Suprapubic skin (tissue), 3 donors: ENCODE results near the gene OR6A2.

Source experiments
- POLR2A ChIP-seq, 2 donors: fragments of 450-650 bp; IDR thresholded peaks; one replicate each; pipeline ENCODE4 v1.6.1; 2017; ENCODE audit warnings: antibody characterized with exemption in 2 of 2, mild to moderate bottlenecking in 2 of 2, moderate library complexity in 2 of 2
- TF ChIP-seq, protein P1 (sequence below), 2 donors: fragments of 200-600 bp in 1 of 2; fragments of 450-650 bp in 1 of 2; sonication (generic) in 1 of 2; IDR thresholded peaks; one replicate each; pipeline ENCODE4 v1.5.1; 2016 to 2019; ENCODE audit warnings: antibody characterized with exemption in 2 of 2, mild to moderate bottlenecking in 1 of 2, moderate library complexity in 1 of 2

DNA sequence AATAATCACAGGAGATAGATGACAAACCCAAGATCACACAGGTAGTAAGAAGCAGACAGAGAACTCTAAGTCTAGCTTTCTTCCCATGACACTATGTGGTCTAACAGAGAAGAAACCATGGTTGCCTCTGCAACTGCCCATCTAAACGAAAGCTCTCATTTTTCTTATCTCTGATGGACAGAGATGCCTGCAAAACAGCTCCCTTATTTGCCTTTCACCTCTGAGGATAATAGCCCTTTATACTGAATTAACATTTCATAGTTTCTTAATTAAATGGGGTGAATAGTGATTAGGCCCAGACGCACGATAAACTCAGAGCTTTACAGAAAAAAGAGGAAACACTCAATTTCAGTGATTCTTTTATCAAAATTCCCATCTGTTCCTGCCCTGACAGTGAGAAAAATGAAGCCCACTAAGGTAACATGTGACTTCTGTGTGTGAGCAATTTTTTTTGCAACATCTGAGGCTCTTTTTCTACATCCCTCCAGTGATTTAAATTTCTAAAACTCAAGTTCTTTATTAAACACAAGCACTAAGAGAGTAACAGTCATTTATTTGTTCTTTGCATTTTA is 52.3 kb downstream of the OR6A2 start:
- TF ChIP-seq POLR2A (IDR thresholded peaks at IDR 0.05): no peak
- TF ChIP-seq, protein P1, sequence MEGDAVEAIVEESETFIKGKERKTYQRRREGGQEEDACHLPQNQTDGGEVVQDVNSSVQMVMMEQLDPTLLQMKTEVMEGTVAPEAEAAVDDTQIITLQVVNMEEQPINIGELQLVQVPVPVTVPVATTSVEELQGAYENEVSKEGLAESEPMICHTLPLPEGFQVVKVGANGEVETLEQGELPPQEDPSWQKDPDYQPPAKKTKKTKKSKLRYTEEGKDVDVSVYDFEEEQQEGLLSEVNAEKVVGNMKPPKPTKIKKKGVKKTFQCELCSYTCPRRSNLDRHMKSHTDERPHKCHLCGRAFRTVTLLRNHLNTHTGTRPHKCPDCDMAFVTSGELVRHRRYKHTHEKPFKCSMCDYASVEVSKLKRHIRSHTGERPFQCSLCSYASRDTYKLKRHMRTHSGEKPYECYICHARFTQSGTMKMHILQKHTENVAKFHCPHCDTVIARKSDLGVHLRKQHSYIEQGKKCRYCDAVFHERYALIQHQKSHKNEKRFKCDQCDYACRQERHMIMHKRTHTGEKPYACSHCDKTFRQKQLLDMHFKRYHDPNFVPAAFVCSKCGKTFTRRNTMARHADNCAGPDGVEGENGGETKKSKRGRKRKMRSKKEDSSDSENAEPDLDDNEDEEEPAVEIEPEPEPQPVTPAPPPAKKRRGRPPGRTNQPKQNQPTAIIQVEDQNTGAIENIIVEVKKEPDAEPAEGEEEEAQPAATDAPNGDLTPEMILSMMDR (IDR thresholded peaks at IDR 0.05): no peak
